Measurements from ENCODE around the gene ABI1. TPM values are rescaled to one million over a fixed set of nuclear protein-coding genes. Genes with fewer than 3 reads are reported as not detected.

Gene ABI1
- total RNA-seq (2022; extraction: Qiagen RNA extraction; ENCODE audit: low read depth) = 47.9 to 57.5 TPM (median 56.0 TPM) in 5 replicates

GRCh38 chr10:26860443-26861204, at the start of gene ABI1:
ABI1 (minus strand) TSS chr10:26860958; CDS start chr10:26860863, 95 bp downstream.

GRCh38 chr10:26697163-26697921, 163.4 kb downstream of the ABI1 start, which contains the start of gene PDSS1:
PDSS1 (plus strand) TSS chr10:26697701; CDS start chr10:26697712, 11 bp downstream.

Other genes starting within 250 kb of the ABI1 start
- 14.7 to 16.8 TPM (median 15.8 TPM) in 5 replicates for gene PDSS1, start 163.3 kb downstream of the ABI1 start, total RNA-seq (2022; extraction: Qiagen RNA extraction; ENCODE audit: low read depth)
- gene ANKRD26, start 239.5 kb upstream of the ABI1 start, total RNA-seq (2022; extraction: Qiagen RNA extraction; ENCODE audit: low read depth) = 0.98 to 4.0 TPM (median 2.9 TPM) in 5 replicates

Data from A549 treated with RU486 at 1 μM for 4 hours (cell line).